HG02623 (cell line): ENCODE measurements around the gene SH3BGRL.

Experiments
- ATAC-seq: cut with Tn5 transposase; IDR thresholded peaks from one replicate; pipeline ENCODE4 v1.9.1; 2021; ENCODE audit warnings: moderate library complexity; ENCODE audit not compliant: unreplicated experiment

SH3BGRL gene

DNA sequence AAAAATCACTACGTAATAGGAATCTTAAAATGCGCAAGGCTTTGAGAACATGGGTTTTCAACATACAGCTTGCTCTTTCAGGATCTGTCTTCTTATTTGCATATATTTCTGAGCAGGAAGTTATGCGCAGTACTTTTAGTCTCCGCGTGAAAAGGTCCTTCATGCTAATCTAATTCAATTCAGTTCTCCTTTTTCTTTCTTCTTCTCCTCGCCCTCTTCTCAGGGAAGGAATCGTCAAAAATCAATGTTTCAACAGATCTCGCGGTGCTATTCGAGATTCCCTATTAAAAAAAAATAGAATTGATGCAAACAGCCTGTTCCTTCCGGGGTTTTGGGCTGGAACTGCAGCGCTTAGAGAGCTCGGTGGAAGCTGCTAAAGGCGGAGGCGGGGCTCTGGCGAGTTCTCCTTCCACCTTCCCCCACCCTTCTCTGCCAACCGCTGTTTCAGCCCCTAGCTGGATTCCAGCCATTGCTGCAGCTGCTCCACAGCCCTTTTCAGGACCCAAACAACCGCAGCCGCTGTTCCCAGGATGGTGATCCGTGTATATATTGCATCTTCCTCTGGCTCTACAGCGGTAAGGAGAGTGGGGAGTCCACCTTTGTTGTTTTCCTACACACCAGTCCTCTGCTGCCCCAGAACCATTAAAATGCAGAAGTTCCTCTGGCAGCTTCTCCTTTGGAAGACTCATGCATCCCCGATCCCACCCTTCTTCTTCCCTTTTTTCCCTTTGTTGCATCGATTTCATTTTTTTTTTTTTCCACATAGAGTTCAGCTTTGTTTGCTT lies at the start of gene SH3BGRL, which contains the start of gene HMGN5:
SH3BGRL (plus strand) TSS at position 432 of the 785 bp plus-strand sequence; CDS start at position 531, 99 bp downstream.
HMGN5 (minus strand) TSS at position 243 of the 785 bp plus-strand sequence. CDS start 80,364 bp downstream, outside the sequence.
- ATAC-seq = peak; percentile 93

DNA sequence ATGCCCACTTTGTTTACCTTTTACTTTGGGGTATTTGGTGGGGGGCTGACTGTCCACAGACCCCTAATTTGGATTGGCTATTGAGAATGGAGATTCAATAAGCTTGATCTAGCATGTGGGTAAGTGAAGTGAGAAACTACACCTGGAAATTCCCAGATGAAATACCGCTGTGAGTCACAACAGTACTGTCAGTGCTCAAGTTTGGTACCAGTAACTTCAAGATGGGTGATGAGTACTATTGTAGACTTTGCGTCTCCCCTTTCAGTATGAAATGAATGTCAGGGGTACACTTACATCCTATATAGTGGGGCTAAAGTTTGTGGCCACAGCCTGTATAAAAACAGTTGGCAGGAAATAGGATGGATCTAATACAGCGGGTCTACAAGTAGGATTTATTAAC lies 33.5 kb upstream of the SH3BGRL start:
- no peak for ATAC-seq

- ATAC-seq = peak; percentile 63
These were observed 27.6 kb upstream of the SH3BGRL start for GRCh38 chrX:81174286-81174685.

GRCh38 chrX:81195259-81195658 lies 6.6 kb upstream of the SH3BGRL start:
- ATAC-seq = no peak

DNA sequence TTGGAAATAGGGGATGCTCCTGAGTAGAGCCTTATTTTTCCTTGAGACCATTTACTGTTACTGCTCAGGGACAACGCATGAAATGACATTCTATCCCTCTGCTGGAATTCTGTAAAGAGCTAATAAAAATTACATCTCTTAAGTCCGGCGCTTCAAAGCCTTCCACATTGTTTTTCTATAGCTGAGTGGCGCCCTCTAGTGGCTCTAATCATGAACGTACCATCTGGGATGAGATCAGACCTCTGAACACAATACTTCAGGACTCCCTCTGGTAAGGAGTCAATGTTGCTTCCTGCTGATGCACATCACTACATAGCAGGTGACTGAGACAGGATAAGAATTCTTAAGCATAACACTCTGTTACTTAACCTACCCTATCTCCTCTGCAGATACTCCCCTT lies 6.2 kb upstream of the SH3BGRL start:
- ATAC-seq = peak; percentile 83

- ATAC-seq = no peak
These were observed 831 bp upstream of the SH3BGRL start for GRCh38 chrX:81201071-81201470.

DNA sequence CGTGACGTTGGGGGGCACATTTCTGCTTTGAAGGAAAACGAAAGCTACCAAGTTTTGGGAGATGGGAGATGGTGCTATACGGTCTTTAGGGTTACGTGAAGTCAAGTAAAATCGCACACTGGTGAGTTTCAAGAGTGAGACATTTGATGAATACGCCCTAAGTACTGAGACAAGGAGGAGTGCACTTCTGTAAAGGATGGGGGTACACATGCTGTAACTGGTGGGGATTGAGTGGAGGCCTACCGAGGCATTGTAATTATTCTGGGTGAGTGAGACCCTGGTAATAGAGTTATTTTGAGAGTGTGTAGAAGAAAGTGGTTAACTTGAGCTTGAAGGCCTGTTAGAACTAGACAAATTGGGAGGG lies 536 bp downstream of the SH3BGRL start:
- no peak for ATAC-seq

DNA sequence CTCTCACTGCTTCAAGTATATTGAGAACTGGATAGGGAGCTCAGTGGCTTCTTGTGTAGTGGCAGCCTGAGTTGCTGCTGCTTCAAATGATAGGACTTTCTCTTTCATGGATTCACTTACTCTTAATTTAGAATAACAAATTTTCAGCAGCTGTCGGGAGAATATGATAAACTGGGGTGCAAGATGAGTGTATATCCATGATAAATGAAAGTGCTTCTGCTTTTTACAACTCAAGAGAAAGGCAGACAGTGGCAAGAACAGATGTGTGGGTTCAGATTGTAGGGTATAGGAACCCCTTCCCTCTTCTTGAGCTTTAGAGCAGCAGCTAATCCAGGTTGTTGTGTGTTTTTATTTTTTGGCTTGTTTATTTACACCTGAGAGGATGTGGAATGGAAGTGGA lies 1.0 kb downstream of the SH3BGRL start:
- ATAC-seq = no peak

DNA sequence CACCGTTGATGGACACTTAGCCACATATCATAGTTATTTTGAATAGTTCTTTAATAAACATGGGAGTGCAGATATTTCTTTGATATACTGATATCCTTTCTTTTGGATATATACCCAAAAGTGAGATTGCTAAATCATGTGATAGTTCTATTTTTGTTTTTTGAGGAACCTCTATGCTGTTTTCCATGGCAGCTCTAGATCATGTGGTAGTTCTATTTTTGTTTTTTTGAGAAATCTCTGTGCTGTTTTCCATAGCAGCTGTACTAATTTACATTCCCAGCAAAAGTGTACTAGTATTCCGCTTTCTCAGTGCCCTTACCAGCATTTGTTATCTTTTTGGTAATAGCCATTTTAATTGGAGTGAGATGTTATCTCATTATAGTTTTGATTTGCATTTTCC lies 3.6 kb downstream of the SH3BGRL start:
- no peak for ATAC-seq

DNA sequence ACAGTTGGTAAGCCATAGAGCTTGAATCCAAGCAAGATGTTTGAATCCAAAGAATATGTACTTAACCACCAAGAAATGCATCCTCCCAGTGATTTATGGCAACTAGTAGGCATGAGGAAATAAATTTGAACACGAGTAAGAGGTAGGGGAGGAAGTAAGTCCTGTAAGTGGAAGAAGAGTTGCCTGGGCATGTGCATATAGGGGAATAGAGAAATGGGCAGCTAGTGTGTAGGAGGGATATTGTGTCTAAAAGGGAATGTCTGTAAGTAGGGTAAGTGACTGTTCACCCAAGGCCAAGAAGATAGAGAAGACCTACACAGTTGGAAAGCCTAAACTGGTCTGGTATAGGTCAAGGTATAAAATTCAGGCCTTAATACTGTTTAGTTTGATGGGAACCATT lies 4.6 kb downstream of the SH3BGRL start:
- no peak for ATAC-seq

DNA sequence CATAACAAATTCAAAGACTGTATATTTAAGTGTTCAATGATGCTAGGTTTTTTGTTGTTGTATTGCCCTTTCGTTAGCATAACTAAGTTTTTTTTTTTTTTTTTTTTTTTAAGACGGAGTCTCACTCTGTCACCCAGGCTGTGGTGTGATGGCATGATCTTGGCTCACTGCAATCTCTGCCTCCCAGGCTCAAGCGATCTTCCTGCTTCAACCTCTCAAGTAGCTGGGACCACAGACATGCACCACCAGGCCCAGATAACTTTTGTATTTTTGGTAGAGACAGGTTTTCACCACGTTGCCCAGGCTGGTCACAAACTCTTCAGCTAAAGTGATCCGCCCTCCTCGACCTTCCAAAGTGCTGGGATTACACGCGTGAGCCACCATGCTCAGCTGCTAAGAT lies 7.0 kb downstream of the SH3BGRL start:
- ATAC-seq = no peak

DNA sequence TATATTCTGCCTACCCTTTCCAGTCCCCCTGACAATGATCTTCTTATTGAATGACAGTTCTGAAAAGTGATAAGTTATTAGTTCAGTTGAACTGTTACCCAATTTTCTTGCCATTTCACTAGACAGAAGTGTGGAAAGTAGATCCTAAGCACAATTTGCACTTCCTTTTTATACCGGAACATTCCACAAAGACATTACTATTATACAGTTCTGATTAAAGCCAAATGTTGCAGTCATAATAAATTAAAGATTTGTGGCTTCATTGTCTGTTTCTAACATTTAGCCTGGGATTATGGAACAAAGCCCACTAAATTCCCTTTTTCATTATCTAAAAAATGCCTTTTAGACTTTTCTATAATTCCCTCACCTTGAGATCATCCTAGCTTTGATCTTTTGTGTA lies 13.8 kb downstream of the SH3BGRL start:
- ATAC-seq = no peak

DNA sequence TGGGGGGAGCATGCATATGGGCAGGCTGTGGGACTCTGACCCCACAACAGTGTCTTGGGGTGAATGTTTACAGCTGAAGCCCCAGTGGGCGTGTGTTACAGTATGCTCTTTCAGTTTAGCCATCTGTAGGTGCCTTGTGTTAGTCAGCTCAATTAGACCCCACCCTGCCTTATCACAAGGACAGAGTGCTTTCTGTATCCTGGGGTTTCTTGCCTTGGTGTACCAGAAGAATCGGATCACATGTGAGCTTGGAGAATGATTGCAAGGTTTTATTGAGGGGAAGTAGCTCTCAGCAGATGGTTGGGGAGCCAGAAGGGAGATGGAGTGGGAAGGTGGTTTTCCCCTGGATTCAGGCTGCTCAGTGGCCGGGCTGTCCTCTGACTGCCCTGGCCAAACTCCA lies 27.3 kb downstream of the SH3BGRL start:
- no peak for ATAC-seq

DNA sequence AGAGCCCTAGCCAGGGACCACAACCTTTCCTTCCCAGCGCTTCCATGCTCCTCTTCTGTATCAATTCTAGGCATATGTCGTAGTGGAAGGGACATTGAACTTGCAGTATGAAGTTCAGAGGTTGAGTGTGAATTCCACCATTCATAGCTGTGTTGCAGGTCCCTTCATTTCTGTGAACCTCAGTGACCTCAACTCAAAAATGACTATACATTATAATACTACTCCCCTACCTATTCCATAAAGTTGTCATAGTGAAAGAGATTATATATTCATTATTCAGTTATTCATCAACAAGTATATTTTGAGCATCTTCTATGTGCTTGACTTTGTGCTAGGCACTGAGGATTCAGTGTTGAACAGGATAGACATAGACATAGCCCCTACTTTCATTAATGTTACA lies 28.0 kb downstream of the SH3BGRL start:
- ATAC-seq = no peak

DNA sequence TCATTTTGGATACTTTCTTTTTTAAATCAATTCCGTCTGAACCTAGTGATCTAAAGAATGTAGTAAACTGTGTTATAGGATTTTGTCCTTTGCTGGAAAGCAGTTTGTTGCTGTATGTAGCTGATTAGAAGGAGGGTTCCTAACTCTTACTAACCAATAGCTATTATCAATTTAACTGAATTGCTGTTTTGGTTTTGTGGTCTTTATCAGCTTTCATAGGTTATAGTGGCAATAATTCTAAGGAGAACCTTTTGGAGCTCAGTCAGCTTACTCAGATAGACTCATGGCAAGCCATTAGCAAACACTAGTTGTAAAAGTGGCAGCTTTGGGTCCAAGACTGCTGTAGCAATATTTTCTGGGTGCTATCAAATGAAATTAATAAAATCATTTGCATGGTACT lies 29.6 kb downstream of the SH3BGRL start:
- ATAC-seq = no peak

DNA sequence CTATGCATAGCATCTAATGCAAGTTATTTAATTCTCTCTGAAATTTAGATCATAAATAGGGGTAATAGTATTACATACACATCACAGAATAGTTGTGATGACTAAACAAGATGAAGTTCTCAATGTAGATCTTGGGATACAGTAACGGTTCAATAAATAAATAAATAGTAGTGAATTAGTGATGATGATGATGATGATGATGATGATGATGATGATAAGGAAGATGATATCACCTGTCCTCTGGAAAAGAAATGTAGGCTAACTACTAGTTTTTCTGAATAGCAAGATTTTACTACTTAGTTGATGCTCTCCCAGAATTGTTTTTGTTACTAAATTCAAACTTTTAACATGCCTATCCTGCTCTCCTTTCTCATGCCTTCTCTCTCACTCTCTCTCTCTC lies 30.3 kb downstream of the SH3BGRL start:
- no peak for ATAC-seq

- no peak for ATAC-seq
These were observed 35.6 kb downstream of the SH3BGRL start for GRCh38 chrX:81237516-81237915.

- ATAC-seq = no peak
These were observed 36.3 kb downstream of the SH3BGRL start for GRCh38 chrX:81238166-81238565.

DNA sequence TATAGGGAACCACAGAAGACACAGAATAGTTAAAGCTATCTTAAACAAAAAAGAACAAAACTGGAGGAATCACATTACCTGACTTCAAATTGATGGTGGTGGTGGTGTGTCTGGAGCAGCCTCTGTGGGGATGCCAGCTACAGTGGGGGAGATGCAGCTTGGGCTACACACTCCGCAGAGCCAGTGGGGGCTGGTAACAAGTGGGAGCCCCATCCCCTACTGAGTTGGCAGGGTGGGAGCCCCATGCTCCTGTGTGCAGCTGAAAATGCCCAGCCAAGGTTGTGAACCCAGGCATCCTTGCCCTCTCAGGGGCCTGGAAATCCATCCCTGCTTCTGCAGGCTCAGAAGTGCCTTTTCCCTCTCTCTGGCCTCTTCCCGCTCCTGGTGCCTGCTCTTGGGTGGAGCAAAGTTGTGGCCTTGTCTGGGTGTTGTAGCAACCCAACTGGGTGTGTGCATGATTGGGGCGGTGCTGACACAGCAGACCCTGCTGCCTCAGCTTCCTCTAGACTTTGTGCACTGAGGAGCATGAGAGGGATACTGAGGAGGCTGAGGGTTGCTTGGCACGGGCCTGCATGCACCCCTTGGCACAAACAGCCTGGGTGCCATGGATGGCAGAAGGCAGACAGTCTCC lies 38.9 kb downstream of the SH3BGRL start:
- no peak for ATAC-seq

- no peak for ATAC-seq
These were observed 39.9 kb downstream of the SH3BGRL start for GRCh38 chrX:81241753-81242152.

- ATAC-seq = no peak
These were observed 54.0 kb downstream of the SH3BGRL start for GRCh38 chrX:81255876-81256275.

DNA sequence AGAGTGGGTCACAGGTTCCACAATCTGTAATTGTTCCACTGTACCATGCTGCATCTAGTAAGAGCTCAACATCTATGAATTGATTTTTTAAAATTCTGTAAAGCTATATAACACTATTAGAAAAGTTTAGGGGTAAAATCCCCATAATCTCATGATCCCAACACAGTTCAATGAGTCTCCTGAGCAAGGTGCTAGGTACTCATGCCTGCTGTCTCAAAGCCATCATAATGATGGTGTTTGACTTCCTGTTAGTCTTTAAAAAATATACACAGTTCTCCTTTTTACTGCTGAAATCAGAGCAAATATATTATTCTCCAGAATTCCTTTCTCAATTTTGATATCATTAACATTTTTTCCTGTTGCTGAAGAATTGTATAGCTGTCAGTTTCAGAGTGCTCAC lies 55.9 kb downstream of the SH3BGRL start:
- ATAC-seq = no peak
